ENCODE data around the gene TNFRSF6B. TPM values are rescaled to one million over a fixed set of nuclear protein-coding genes. Genes with fewer than 3 reads are reported as not detected.
"Not testable (repeated sequence)": the region's sequence is repeated elsewhere in the genome, so short reads cannot be mapped to it uniquely, and the experiment has no call there.

The TNFRSF6B gene
- total and polyA plus RNA-seq, 2 of the 4 experiments (the other 2 are of a cell fraction): 1.3 to 11.0 TPM

GRCh38 chr20:63671695-63672094 lies 24.8 kb upstream of the TNFRSF6B start:
- H3K36me3 ChIP-seq (ENCODE audit: control insufficient read depth, insufficient read depth, low read length): peaks cover 49% of the 10 kb centered on the region

More at GRCh38 chr20:63671695-63672094, 24.8 kb upstream of the TNFRSF6B start:
- H3K9me1 ChIP-seq (ENCODE audit: insufficient read depth, low read length); H3K56ac ChIP-seq (ENCODE audit: extremely low read depth, insufficient read depth, low read length); H3K27ac ChIP-seq (ENCODE audit: insufficient read depth, low read length); H3K18ac ChIP-seq (ENCODE audit: low read depth, low read length); H2AK9ac ChIP-seq (replicated peaks; ENCODE audit: low read depth, low read length, poor library complexity); H2BK15ac ChIP-seq (ENCODE audit: low read depth, low read length); H4K8ac ChIP-seq (ENCODE audit: low read depth in 2 of 2, low read length in 2 of 2); H3K9ac ChIP-seq (ENCODE audit: low read depth, low read length); CTCF ChIA-PET; in situ Hi-C loops (cut with MboI; ENCODE audit: low sequenced_read_pairs); H2BK120ac ChIP-seq (ENCODE audit: low read depth, low read length); H3K4me3 ChIP-seq (ENCODE audit: insufficient read depth, low read depth, low read length); H3K27me3 ChIP-seq (ENCODE audit: control insufficient read depth, insufficient read depth, low read length); POLR2A ChIA-PET (ENCODE audit: unreplicated experiment); H3K4me2 ChIP-seq (ENCODE audit: low read depth, low read length); H4K91ac ChIP-seq (ENCODE audit: insufficient read depth, low read depth, low read length); H3K9me3 ChIP-seq (ENCODE audit: control insufficient read depth, insufficient read depth, low read length); ATAC-seq (ENCODE audit: low read depth); H2AFZ ChIP-seq (replicated peaks; ENCODE audit: low read length, poor library complexity); H2BK20ac ChIP-seq (ENCODE audit: low read depth, low read length); H3K79me1 ChIP-seq (ENCODE audit: low read depth in 1 of 2, low read length in 2 of 2); H4K20me1 ChIP-seq (ENCODE audit: insufficient read depth, low read length); H3K4ac ChIP-seq (ENCODE audit: low read depth, low read length); BruUV-seq (replicated peaks); H4K5ac ChIP-seq (ENCODE audit: low read depth, low read length); H3K4me1 ChIP-seq (ENCODE audit: control insufficient read depth, insufficient read depth, low read length); intact Hi-C loops (cut with micrococcal nuclease); H3K14ac ChIP-seq (replicated peaks; ENCODE audit: low read depth, low read length); dilution Hi-C loops (cut with HindIII; ENCODE audit: low sequenced_read_pairs, unreplicated experiment); H3K23ac ChIP-seq (ENCODE audit: low read depth, low read length); H2BK5ac ChIP-seq (ENCODE audit: low read depth, low read length, poor library complexity, severe bottlenecking); H2AK5ac ChIP-seq (ENCODE audit: low read depth, low read length); DNase-seq: not testable (repeated sequence)
- WGBS, 2 experiments (ENCODE audit: extremely low coverage in 2 of 2, insufficient read length in 1 of 2): no CpG with 5 or more reads among the region's 12 CpGs
